ENCODE results near the gene MACROD1. TPM values are rescaled to one million over a fixed set of nuclear protein-coding genes. Genes with fewer than 3 reads are reported as not detected.
A peak's percentile ranks its signal among the peaks of the same experiment; 100 is the strongest.

Gene MACROD1
- total and polyA plus RNA-seq, 2 of the 13 experiments (the other 11 are each of a cell fraction or from before 2014, with no cell fraction given), result 23.1 to 34.5 TPM

GRCh38 chr11:63974259-63975143 is 191.4 kb downstream of the MACROD1 start, which contains the start of gene COX8A (continued):
- TF ChIP-seq KIAA2018 (CRISPR knock-in tag; IDR thresholded peaks at IDR 0.05; ENCODE audit: borderline replicate concordance), result no peak
- no peak for TF ChIP-seq PRPF4 (IDR thresholded peaks at IDR 0.05; ENCODE audit: low read depth, low read length, poor library complexity, severe bottlenecking)
- TF ChIP-seq PAWR (CRISPR knock-in tag; IDR thresholded peaks at IDR 0.05; ENCODE audit: borderline replicate concordance), result no peak
- TF ChIP-seq MXD4 (CRISPR knock-in tag; IDR thresholded peaks at IDR 0.05), result peak; percentile 59; the same call in 1 of the 2 replicates
- TF ChIP-seq ZNF124 (CRISPR knock-in tag; IDR thresholded peaks at IDR 0.05), result no peak
- TF ChIP-seq ZSCAN21 (CRISPR knock-in tag; IDR thresholded peaks at IDR 0.05; ENCODE audit: borderline replicate concordance), result peak; percentile 69; the same call in 1 of the 2 replicates
- peak; percentile 60; the same call in 1 of the 2 replicates for TF ChIP-seq FOXK1 (CRISPR knock-in tag; IDR thresholded peaks at IDR 0.05; ENCODE audit: borderline replicate concordance, low read depth)
- no peak for TF ChIP-seq BCLAF1 (IDR thresholded peaks at IDR 0.05)
- TF ChIP-seq SMC3 (IDR thresholded peaks at IDR 0.05; ENCODE audit: low read length), result no peak
- no peak for TF ChIP-seq PLRG1 (conservative IDR thresholded peaks at IDR 0.05)
- TF ChIP-seq HNF4A (CRISPR knock-in tag; IDR thresholded peaks at IDR 0.05), result no peak; the same call in 1 of the 2 replicates
- TF ChIP-seq ZBTB10 (CRISPR knock-in tag; IDR thresholded peaks at IDR 0.05; ENCODE audit: borderline replicate concordance), result 0 out of 2 replicates have a peak, but pooled peaks have one; percentile 49

Measured in HepG2 (cell line).